H9 (cell line): ENCODE results near the gene NOS3. TPM values are rescaled to one million over a fixed set of nuclear protein-coding genes. Genes with fewer than 3 reads are reported as not detected.

Experiments used
- DNase-seq: peaks from one replicate; pipeline ENCODE4 v3.0.0-alpha.2; 2017
- H2AFZ ChIP-seq: one replicate; pipeline ENCODE4 v1.6.1; 2013; ENCODE audit warnings: mild to moderate bottlenecking, low read length, control low read depth, moderate library complexity
- H2AK5ac ChIP-seq: 2 replicates; pipeline ENCODE4 v1.6.1; 2013; ENCODE audit warnings: low read length, control low read depth, mixed read lengths; ENCODE audit not compliant: insufficient read length
- H2BK120ac ChIP-seq: one replicate; pipeline ENCODE4 v1.6.1; 2013; ENCODE audit warnings: low read depth, mild to moderate bottlenecking, low read length, control low read depth, inconsistent platforms; ENCODE audit not compliant: poor library complexity, severe bottlenecking
- H2BK12ac ChIP-seq: 2 replicates; pipeline ENCODE4 v1.6.1; 2013; ENCODE audit warnings: low read length, control low read depth, mixed read lengths, low read depth; ENCODE audit not compliant: insufficient read length
- H2BK15ac ChIP-seq: 2 replicates; pipeline ENCODE4 v1.6.1; 2013; ENCODE audit warnings: low read depth, low read length, control low read depth
- H2BK20ac ChIP-seq: one replicate; pipeline ENCODE4 v1.6.1; 2013; ENCODE audit warnings: low read depth, mild to moderate bottlenecking, low read length, control low read depth, inconsistent platforms; ENCODE audit not compliant: poor library complexity, severe bottlenecking
- H2BK5ac ChIP-seq: 2 replicates; pipeline ENCODE4 v1.6.1; 2013; ENCODE audit warnings: low read length, control low read depth, mixed read lengths; ENCODE audit not compliant: insufficient read length
- H3K14ac ChIP-seq: 2 replicates; pipeline ENCODE4 v1.6.1; 2013; ENCODE audit warnings: low read length, control low read depth; ENCODE audit not compliant: insufficient read depth
- H3K18ac ChIP-seq: 2 replicates; pipeline ENCODE4 v1.6.1; 2013; ENCODE audit warnings: low read depth, mild to moderate bottlenecking, mixed read lengths, low read length, control low read depth; ENCODE audit not compliant: insufficient read length
- H3K23ac ChIP-seq: 2 replicates; pipeline ENCODE4 v1.6.1; 2013; ENCODE audit warnings: low read length, control low read depth, mixed read lengths, low read depth; ENCODE audit not compliant: insufficient read length
- H3K23me2 ChIP-seq: 2 replicates; pipeline ENCODE4 v1.6.1; 2013; ENCODE audit warnings: low read depth, mild to moderate bottlenecking, mixed read lengths, low read length, control low read depth; ENCODE audit not compliant: insufficient read length, poor library complexity, severe bottlenecking
- H3K27ac ChIP-seq: 2 replicates; pipeline ENCODE4 v1.5.1; 2013; ENCODE audit warnings: low read length, control low read depth, mixed read lengths, low read depth; ENCODE audit not compliant: insufficient read length
- H3K27me3 ChIP-seq: 2 replicates; pipeline ENCODE4 v1.6.1; 2013; ENCODE audit warnings: low read length, control low read depth, inconsistent platforms; ENCODE audit not compliant: insufficient read depth
- H3K4ac ChIP-seq: 2 replicates; pipeline ENCODE4 v1.6.1; 2013; ENCODE audit warnings: low read depth, mild to moderate bottlenecking, control low read depth, inconsistent platforms, low read length, moderate library complexity
- H3K4me1 ChIP-seq: 2 replicates; pipeline ENCODE4 v1.6.1; 2013; ENCODE audit warnings: low read length, control low read depth, inconsistent platforms; ENCODE audit not compliant: insufficient read depth
- H3K4me2 ChIP-seq: 2 replicates; pipeline ENCODE4 v1.6.1; 2013; ENCODE audit warnings: low read length, control low read depth, mixed read lengths; ENCODE audit not compliant: insufficient read length, insufficient read depth
- H3K56ac ChIP-seq: 2 replicates; pipeline ENCODE4 v1.6.1; 2013; ENCODE audit warnings: low read depth, mild to moderate bottlenecking, mixed read lengths, low read length, control low read depth; ENCODE audit not compliant: insufficient read length
- H3K79me1 ChIP-seq: 2 replicates; pipeline ENCODE4 v1.6.1; 2013; ENCODE audit warnings: low read depth, mild to moderate bottlenecking, moderate library complexity, low read length, control low read depth, inconsistent platforms; ENCODE audit not compliant: insufficient read depth, poor library complexity, severe bottlenecking
- H3K79me2 ChIP-seq: 2 replicates; pipeline ENCODE4 v1.6.1; 2013; ENCODE audit warnings: low read length, control low read depth, inconsistent platforms; ENCODE audit not compliant: insufficient read depth
- H3K9ac ChIP-seq: 2 replicates; pipeline ENCODE4 v1.6.1; 2013; ENCODE audit warnings: low read length, control low read depth, mixed read lengths; ENCODE audit not compliant: insufficient read length; ENCODE audit errors: extremely low read depth
- H3K9me3 ChIP-seq: one replicate; pipeline ENCODE4 v1.6.1; 2013; ENCODE audit warnings: low read depth, low read length, inconsistent platforms; ENCODE audit not compliant: control insufficient read depth
- H3T11ph ChIP-seq: one replicate; pipeline ENCODE4 v1.6.1; 2013; ENCODE audit warnings: mild to moderate bottlenecking, low read length, control low read depth, inconsistent platforms
- H4K20me1 ChIP-seq: one replicate; pipeline ENCODE4 v1.6.1; 2013; ENCODE audit not compliant: control insufficient read depth, insufficient read length, insufficient read depth
- H4K5ac ChIP-seq: 2 replicates; pipeline ENCODE4 v1.6.1; 2013; ENCODE audit warnings: low read depth, mild to moderate bottlenecking, mixed read lengths, low read length, control low read depth; ENCODE audit not compliant: insufficient read length
- H4K8ac ChIP-seq: replicated peaks from 2 replicates; pipeline ENCODE4 v1.6.1; 2013; ENCODE audit warnings: low read length, control low read depth, mixed read lengths, low read depth; ENCODE audit not compliant: insufficient read length
- H4K91ac ChIP-seq: 2 replicates; pipeline ENCODE4 v1.6.1; 2013; ENCODE audit warnings: low read depth, mild to moderate bottlenecking, moderate library complexity, mixed read lengths, low read length, control low read depth; ENCODE audit not compliant: insufficient read length
- H3K27ac Mint-ChIP-seq, 3 experiments: 2 replicates in 2 of 3; 3 replicates in 1 of 3; pipeline ENCODE4 v1.8.0; 2020 to 2021; ENCODE audit warnings: mixed read lengths in 3 of 3, mild to moderate bottlenecking in 1 of 3, moderate library complexity in 1 of 3
- H3K27me3 Mint-ChIP-seq: 2 replicates; pipeline ENCODE4 v1.8.0; 2021; ENCODE audit warnings: low read depth, mild to moderate bottlenecking, moderate library complexity, mixed read lengths
- H3K36me3 Mint-ChIP-seq, 3 experiments: 2 replicates in 2 of 3; 3 replicates in 1 of 3; pipeline ENCODE4 v1.8.0; 2020 to 2021; ENCODE audit warnings: low read depth in 3 of 3, mixed read lengths in 3 of 3; ENCODE audit not compliant: insufficient read depth in 1 of 3
- H3K4me1 Mint-ChIP-seq, 2 experiments: 2 replicates each; pipeline ENCODE4 v1.8.0; 2020; ENCODE audit warnings: mixed read lengths in 2 of 2
- H3K4me3 Mint-ChIP-seq, 2 experiments: 2 replicates in 1 of 2; 3 replicates in 1 of 2; pipeline ENCODE4 v1.8.0; 2020 to 2021; ENCODE audit warnings: mild to moderate bottlenecking in 2 of 2, mixed read lengths in 2 of 2, moderate library complexity in 1 of 2
- H3K9me3 Mint-ChIP-seq, 2 experiments: 2 replicates in 1 of 2; 3 replicates in 1 of 2; pipeline ENCODE4 v1.8.0; 2020; ENCODE audit warnings: mild to moderate bottlenecking in 2 of 2, mixed read lengths in 2 of 2, moderate library complexity in 1 of 2
- CTCF ChIP-seq: fragments of 200-600 bp; sonication (generic); conservative IDR thresholded peaks from 3 replicates; pipeline ENCODE4 v1.8.0; 2021; ENCODE audit warnings: antibody characterized with exemption, mild to moderate bottlenecking
- WGBS: extraction: QIAGEN DNeasy Blood & Tissue Kit; methylation state at CpG from one replicate; pipeline ENCODE4 v1.1.7; 2013; ENCODE audit warnings: missing lambda C conversion rate, low lambda C conversion rate, mixed read lengths; ENCODE audit not compliant: insufficient read length; ENCODE audit errors: extremely low coverage; 5-methylcytosine and 5-hydroxymethylcytosine counted together
- total RNA-seq: library from RNA; stranded (reverse); gene quantifications from 2 replicates; pipeline ENCODE4 v1.2.1, GENCODE V29; 2021

The NOS3 gene
- total RNA-seq, 1 experiment from 2014 or later: 4.5 TPM

- Histone ChIP-seq H2BK120ac (no peak overlapping the region), H3K4me2 (peak overlapping the region; percentile 17), H3K23me2 (peaks cover 3% of the 10 kb centered on the region), H4K91ac (no peak overlapping the region), H2BK20ac (no peak overlapping the region), H2BK5ac (no peak overlapping the region), H3K56ac (no peak overlapping the region), H3K4ac (no peak overlapping the region), H2AK5ac (no peak overlapping the region), H4K8ac (no peak overlapping the region), H3K27me3 (peaks cover 6% of the 10 kb centered on the region; the same call in 1 of the 2 replicates), H3K27ac (no peak overlapping the region), H3K23ac (no peak overlapping the region), H3K4me1 (peaks cover 6% of the 10 kb centered on the region; the same call in 1 of the 2 replicates), H3K79me2 (no peaks in the 10 kb centered on the region), H3K9ac (no peak overlapping the region), H3T11ph (no peak overlapping the region), H3K9me3 (no peaks in the 10 kb centered on the region), H2BK12ac (no peak overlapping the region), H4K20me1 (no peaks in the 10 kb centered on the region), H3K18ac (peak overlapping the region; percentile 19), H4K5ac (no peak overlapping the region), H2BK15ac (no peak overlapping the region), H2AFZ (no peak overlapping the region), H3K14ac (peak overlapping the region; percentile 7; the same call in 1 of the 2 replicates), H3K79me1 (no peaks in the 10 kb centered on the region)
- Mint-ChIP-seq H3K4me1 (peaks cover 20 to 47% of the 10 kb centered on the region in 2 experiments), H3K36me3 (peaks cover 2 to 6% (median 6%) of the 10 kb centered on the region in 3 experiments; a peak in 6 of 7 replicates), H3K9me3 (peaks cover 0 to 9% of the 10 kb centered on the region in 2 experiments; a peak in 2 of 5 replicates), H3K4me3 (peak overlapping the region; percentile 55 to 79), H3K27me3 (peaks cover 78% of the 10 kb centered on the region), H3K27ac (0 out of 7 replicates have a peak overlapping the region, but pooled peaks of 1 of the 3 experiments have one; percentile 49)
- TF ChIP-seq CTCF: no peak; the same call in 2 of the 3 replicates
- no CpG with 5 or more reads among the region's 82 CpGs for WGBS
- DNase-seq: peak; percentile 62
Observed at GRCh38 chr7:151018421-151019129, 27.8 kb downstream of the NOS3 start.
